Fibroblast of lung (primary cell): Measurements from ENCODE around the gene FAM174B. TPM values are rescaled to one million over a fixed set of nuclear protein-coding genes. Genes with fewer than 3 reads are reported as not detected.

Experiments
- DNase-seq, 2 donors: peaks; one replicate each; pipeline versions ENCODE4 v3.0.0 to v3.0.0-alpha.2; 2010; ENCODE audit warnings: low read depth in 2 of 2
- H2AFZ ChIP-seq: 2 replicates; pipeline ENCODE4 v1.5.1; 2012; ENCODE audit warnings: low read length, control low read depth, inconsistent platforms
- H3K27ac ChIP-seq: 2 replicates; pipeline ENCODE4 v1.5.1; 2011; ENCODE audit warnings: low read length, control low read depth; ENCODE audit not compliant: insufficient read depth
- H3K27me3 ChIP-seq: 2 replicates; pipeline ENCODE4 v1.5.1; 2011; ENCODE audit warnings: mild to moderate bottlenecking, low read length; ENCODE audit not compliant: control insufficient read depth, insufficient read depth
- H3K36me3 ChIP-seq: 2 replicates; pipeline ENCODE4 v1.5.1; 2011; ENCODE audit warnings: low read length; ENCODE audit not compliant: control insufficient read depth, insufficient read depth
- H3K4me1 ChIP-seq: 2 replicates; pipeline ENCODE4 v1.5.1; 2011; ENCODE audit warnings: low read length; ENCODE audit not compliant: control insufficient read depth, insufficient read depth; ENCODE audit errors: extremely low read depth
- H3K4me2 ChIP-seq: 2 replicates; pipeline ENCODE4 v1.5.1; 2011; ENCODE audit warnings: low read length, control low read depth; ENCODE audit not compliant: insufficient read depth; ENCODE audit errors: extremely low read depth
- H3K4me3 ChIP-seq, 4 experiments: fragments of 200-600 bp in 1 of 4; sonication (generic) in 1 of 4; replicated peaks in 1 of 4; 2 replicates each; pipeline ENCODE4 v1.5.1; 2011 to 2016; ENCODE audit warnings: low read length in 4 of 4, low read depth in 3 of 4, mild to moderate bottlenecking in 3 of 4, control low read depth in 2 of 4, inconsistent platforms in 1 of 4, mixed read lengths in 1 of 4; ENCODE audit not compliant: insufficient read depth in 1 of 4; ENCODE audit errors: control extremely low read depth in 1 of 4
- H3K79me2 ChIP-seq: 2 replicates; pipeline ENCODE4 v1.5.1; 2012; ENCODE audit warnings: mild to moderate bottlenecking, low read length, inconsistent platforms; ENCODE audit not compliant: control insufficient read depth, insufficient read depth
- H3K9ac ChIP-seq: 2 replicates; pipeline ENCODE4 v1.5.1; 2011; ENCODE audit warnings: mild to moderate bottlenecking, low read length, control low read depth; ENCODE audit not compliant: insufficient read depth
- H3K9me3 ChIP-seq: 2 replicates; pipeline ENCODE4 v1.5.1; 2012; ENCODE audit warnings: low read depth, low read length; ENCODE audit not compliant: control insufficient read depth, insufficient read depth
- H4K20me1 ChIP-seq: 2 replicates; pipeline ENCODE4 v1.5.1; 2011; ENCODE audit warnings: low read length; ENCODE audit not compliant: control insufficient read depth, insufficient read depth; ENCODE audit errors: extremely low read depth
- CTCF ChIP-seq, 2 donors: IDR thresholded peaks in 1 of 2; conservative IDR thresholded peaks in 1 of 2; 1 replicate in 1 of 2; 2 replicates in 1 of 2; pipeline ENCODE4 v1.5.1; 2011 to 2012; ENCODE audit warnings: low read length in 2 of 2, control low read depth in 1 of 2, inconsistent platforms in 1 of 2, low read depth in 1 of 2, mild to moderate bottlenecking in 1 of 2
- EZH2 ChIP-seq: IDR thresholded peaks from 2 replicates; pipeline ENCODE4 v1.5.1; 2012; ENCODE audit warnings: low read length, control low read depth, mild to moderate bottlenecking; ENCODE audit errors: missing control alignments
- polyA plus RNA-seq, 2 donors: library from polyadenylated mRNA; depleted of rRNA in 1 of 2; stranded (reverse) in 1 of 2; unstranded in 1 of 2; fragments of >200 nt; gene quantifications; 2 replicates each; pipeline ENCODE4 v1.2.1, GENCODE V29; 2011 to 2012; ENCODE audit warnings: missing spikeins in 1 of 2
- total RNA-seq: library from RNA; depleted of rRNA; stranded (reverse); fragments of >200 nt; gene quantifications from 2 replicates; pipeline ENCODE4 v1.2.1, GENCODE V29; 2014

FAM174B gene
- total and polyA plus RNA-seq, 2 donors (not counting 1 experiment from before 2014, with no cell fraction given), result 0.87 to 2.8 TPM

- Histone ChIP-seq H3K9me3 (no peaks in the 10 kb centered on the region), H3K36me3 (no peaks in the 10 kb centered on the region), H3K27ac (no peak overlapping the region), H3K9ac (no peak overlapping the region), H2AFZ (no peak overlapping the region), H4K20me1 (no peaks in the 10 kb centered on the region), H3K79me2 (no peaks in the 10 kb centered on the region), H3K4me1 (peaks cover 2% of the 10 kb centered on the region), H3K4me3 (no peak overlapping the region), H3K27me3 (no peaks in the 10 kb centered on the region), H3K4me2 (no peak overlapping the region)
- TF ChIP-seq CTCF (conservative IDR thresholded peaks at IDR 0.05 in 1 of 2, IDR thresholded peaks at IDR 0.05 in 1 of 2; ENCODE audit: low read depth in 1 of 2, low read length in 2 of 2) (no peak), EZH2 (no peak)
- peak in 1 of 2 donors; percentile 55 for DNase-seq
These were observed 22.4 kb upstream of the FAM174B start for GRCh38 chr15:92677999-92678398.

- Histone ChIP-seq H3K27me3 (no peaks in the 10 kb centered on the region), H3K27ac (no peak overlapping the region), H3K9ac (no peak overlapping the region), H3K4me1 (no peaks in the 10 kb centered on the region), H3K4me3 (no peak overlapping the region), H3K4me2 (no peak overlapping the region), H4K20me1 (no peaks in the 10 kb centered on the region), H3K9me3 (no peaks in the 10 kb centered on the region), H2AFZ (no peak overlapping the region), H3K36me3 (no peaks in the 10 kb centered on the region), H3K79me2 (no peaks in the 10 kb centered on the region)
- TF ChIP-seq EZH2 (no peak), CTCF (conservative IDR thresholded peaks at IDR 0.05 in 1 of 2, IDR thresholded peaks at IDR 0.05 in 1 of 2; ENCODE audit: low read depth in 1 of 2, low read length in 2 of 2) (no peak)
- DNase-seq, result no peak
These were observed 21.0 kb upstream of the FAM174B start for GRCh38 chr15:92676561-92676960.

- DNase-seq, result no peak
- Histone ChIP-seq H3K79me2 (no peaks in the 10 kb centered on the region), H4K20me1 (no peaks in the 10 kb centered on the region), H3K27ac (no peak overlapping the region), H3K36me3 (no peaks in the 10 kb centered on the region), H3K27me3 (no peaks in the 10 kb centered on the region), H3K4me1 (no peaks in the 10 kb centered on the region), H3K4me2 (no peak overlapping the region), H3K9ac (no peak overlapping the region), H3K9me3 (no peaks in the 10 kb centered on the region), H3K4me3 (no peak overlapping the region), H2AFZ (no peak overlapping the region)
- TF ChIP-seq CTCF (conservative IDR thresholded peaks at IDR 0.05 in 1 of 2, IDR thresholded peaks at IDR 0.05 in 1 of 2; ENCODE audit: low read depth in 1 of 2, low read length in 2 of 2) (no peak), EZH2 (no peak)
These were observed 19.9 kb upstream of the FAM174B start for GRCh38 chr15:92675485-92675884.
